PC-3 (cell line): ENCODE data around the gene KIF13A. TPM values are rescaled to one million over a fixed set of nuclear protein-coding genes. Genes with fewer than 3 reads are reported as not detected.
"Not testable (repeated sequence)": the region's sequence is repeated elsewhere in the genome, so short reads cannot be mapped to it uniquely, and the experiment has no call there.

Experiments used
- ATAC-seq: fragments of 200-7000 bp; cut with Tn5 transposase; 2 replicates; pipeline ENCODE4 v1.9.1; 2020; ENCODE audit warnings: mild to moderate bottlenecking, moderate library complexity
- BruUV-seq: library from RNA; stranded (reverse); fragments of 400-500 nt; replicated peaks from 2 replicates; lab custom pipeline; 2021; lab: Mats Ljungman, UMichigan
- CTCF ChIA-PET: fragments of 300-600 bp; sonication (Branson Sonifier 250); formaldehyde crosslinking; loops from one replicate; lab custom pipeline; 2022; ENCODE audit warnings: antibody characterized with exemption; lab: Charles Lee
- POLR2A ChIA-PET: fragments of 300-600 bp; sonication (Branson Sonifier 250); formaldehyde crosslinking; loops from one replicate; lab custom pipeline; 2022; ENCODE audit warnings: antibody characterized with exemption; ENCODE audit not compliant: unreplicated experiment; lab: Charles Lee
- DNase-seq: peaks from one replicate; pipeline ENCODE4 v3.0.0-alpha.2; 2015
- H2AFZ ChIP-seq: fragments of 300-600 bp; sonication (generic); 2 replicates; pipeline ENCODE4 v1.6.0; 2016; ENCODE audit warnings: antibody characterized with exemption, low read length
- H3F3A ChIP-seq: fragments of 300-600 bp; sonication (generic); one replicate; pipeline ENCODE4 v1.6.0; 2017; ENCODE audit warnings: antibody characterized with exemption, low read length, control low read depth, mild to moderate bottlenecking; ENCODE audit not compliant: unreplicated experiment
- H3K27ac ChIP-seq: fragments of 300-600 bp; sonication (generic); 2 replicates; pipeline ENCODE4 v1.5.1; 2016; ENCODE audit warnings: mild to moderate bottlenecking, low read length
- H3K27me3 ChIP-seq: fragments of 300-600 bp; sonication (generic); 2 replicates; pipeline ENCODE4 v1.6.1; 2016; ENCODE audit warnings: low read length, mixed read lengths
- H3K36me3 ChIP-seq: fragments of 300-600 bp; sonication (generic); 2 replicates; pipeline ENCODE4 v1.6.1; 2016; ENCODE audit warnings: low read depth, mixed run types, low read length, mixed read lengths
- H3K4me1 ChIP-seq: fragments of 300-600 bp; sonication (generic); 2 replicates; pipeline ENCODE4 v1.5.1; 2016; ENCODE audit warnings: low read length; ENCODE audit not compliant: insufficient read depth
- H3K4me2 ChIP-seq: fragments of 300-600 bp; sonication (generic); 2 replicates; pipeline ENCODE4 v1.6.0; 2016; ENCODE audit warnings: low read length
- H3K4me3 ChIP-seq: fragments of 300-600 bp; sonication (generic); 2 replicates; pipeline ENCODE4 v1.5.1; 2016; ENCODE audit warnings: mild to moderate bottlenecking, low read length, mixed read lengths
- H3K79me2 ChIP-seq: fragments of 300-600 bp; sonication (generic); 2 replicates; pipeline ENCODE4 v1.6.1; 2017; ENCODE audit warnings: low read length, mixed read lengths
- H3K9ac ChIP-seq: fragments of 300-600 bp; sonication (generic); 2 replicates; pipeline ENCODE4 v1.6.0; 2016; ENCODE audit warnings: mild to moderate bottlenecking, low read length
- H3K9me2 ChIP-seq: fragments of 300-600 bp; sonication (generic); replicated peaks from 2 replicates; pipeline ENCODE4 v1.6.1; 2016; ENCODE audit warnings: mixed run types, low read length, mixed read lengths
- H3K9me3 ChIP-seq: fragments of 300-600 bp; sonication (generic); 2 replicates; pipeline ENCODE4 v1.6.1; 2016; ENCODE audit warnings: low read length, mixed read lengths
- H4K20me1 ChIP-seq: fragments of 300-600 bp; sonication (generic); 2 replicates; pipeline ENCODE4 v1.6.1; 2016; ENCODE audit warnings: low read length, mixed read lengths
- EZH2 ChIP-seq: fragments of 300-600 bp; sonication (generic); IDR thresholded peaks from one replicate; pipeline ENCODE4 v1.6.1; 2017; ENCODE audit warnings: antibody characterized with exemption, mild to moderate bottlenecking, low read length; ENCODE audit not compliant: unreplicated experiment
- EZH2phosphoT487 ChIP-seq: fragments of 300-600 bp; sonication (generic); IDR thresholded peaks from 2 replicates; pipeline ENCODE4 v1.6.1; 2018; ENCODE audit warnings: mild to moderate bottlenecking, antibody characterized with exemption, low read length, borderline replicate concordance
- intact Hi-C: fragments of 100-400 bp; cut with micrococcal nuclease; formaldehyde crosslinking; loops from 2 replicates; pipeline ENCODE4 v1.9.0; 2023
- total RNA-seq: library from RNA; depleted of rRNA; stranded (reverse); fragments of >200 nt; gene quantifications from 2 replicates; pipeline ENCODE4 v1.2.3, GENCODE V29; 2014
- TF ChIP-seq, protein P1 (sequence below): fragments of 300-600 bp; sonication (generic); conservative IDR thresholded peaks from 2 replicates; pipeline ENCODE4 v1.5.1; 2017; ENCODE audit warnings: antibody characterized with exemption, low read depth, mild to moderate bottlenecking, low read length

Gene KIF13A
- total RNA-seq, 1 experiment from 2014 or later: 21.3 TPM

DNA sequence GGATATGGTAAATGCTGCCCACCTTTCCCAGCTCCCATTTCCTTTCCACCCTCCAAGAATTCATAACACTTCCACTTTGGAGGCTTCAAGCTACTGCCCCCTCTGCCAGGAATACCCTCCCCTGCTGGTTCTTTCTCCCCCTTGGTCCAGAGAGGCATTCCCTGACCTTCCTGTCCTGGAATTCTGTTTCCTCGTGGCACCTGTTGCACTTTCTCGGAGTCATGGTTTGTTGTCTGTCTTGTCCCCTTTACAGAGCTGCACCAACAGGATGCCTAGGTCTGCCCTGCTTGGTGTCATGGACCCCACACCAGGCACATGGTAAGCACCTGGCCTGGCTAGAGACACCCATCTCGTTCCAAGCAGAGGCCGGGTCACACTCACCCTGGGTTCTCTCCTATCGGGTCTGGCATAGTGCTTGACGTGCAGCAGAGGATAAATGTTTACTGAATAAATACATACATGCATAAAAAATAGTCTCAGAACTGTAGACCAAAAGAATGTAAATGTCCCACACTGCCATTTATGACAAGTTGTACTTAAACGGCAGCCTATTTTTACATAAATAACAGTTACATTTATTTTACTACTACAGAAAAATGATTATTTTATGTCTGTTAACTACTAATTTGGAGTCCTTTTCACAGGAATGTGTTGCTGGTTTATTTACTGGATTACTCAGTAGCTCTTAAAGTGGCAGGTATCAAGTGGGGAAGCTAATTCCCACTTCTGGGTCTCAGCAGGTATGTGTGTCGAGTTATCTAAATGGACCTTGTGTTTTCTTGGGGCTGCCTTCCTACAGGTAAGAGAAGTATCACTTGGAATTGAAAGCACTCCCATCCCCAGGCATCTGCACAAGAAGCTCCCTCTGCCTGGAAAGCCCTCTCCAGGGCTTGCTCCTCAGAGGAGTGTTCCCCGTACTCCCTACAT, 69.3 kb downstream of the KIF13A start:
- Histone ChIP-seq H3K9me3 (no peaks in the 10 kb centered on the region), H2AFZ (no peak overlapping the region), H3K27ac (no peak overlapping the region), H3K4me1 (no peaks in the 10 kb centered on the region), H3K9me2 (no peaks in the 10 kb centered on the region), H4K20me1 (no peaks in the 10 kb centered on the region), H3K4me2 (no peak overlapping the region), H3K9ac (no peak overlapping the region), H3K79me2 (no peaks in the 10 kb centered on the region), H3K27me3 (no peaks in the 10 kb centered on the region), H3F3A (no peaks in the 10 kb centered on the region), H3K4me3 (no peak overlapping the region), H3K36me3 (no peaks in the 10 kb centered on the region)
- ChIA-PET CTCF (no interaction called here), POLR2A (no interaction called here)
- ATAC-seq (no peak), DNase-seq (no peak)
- intact Hi-C loops: no loop called here
- TF ChIP-seq EZH2 (no peak), EZH2phosphoT487 (no peak)
- TF ChIP-seq, protein P1, sequence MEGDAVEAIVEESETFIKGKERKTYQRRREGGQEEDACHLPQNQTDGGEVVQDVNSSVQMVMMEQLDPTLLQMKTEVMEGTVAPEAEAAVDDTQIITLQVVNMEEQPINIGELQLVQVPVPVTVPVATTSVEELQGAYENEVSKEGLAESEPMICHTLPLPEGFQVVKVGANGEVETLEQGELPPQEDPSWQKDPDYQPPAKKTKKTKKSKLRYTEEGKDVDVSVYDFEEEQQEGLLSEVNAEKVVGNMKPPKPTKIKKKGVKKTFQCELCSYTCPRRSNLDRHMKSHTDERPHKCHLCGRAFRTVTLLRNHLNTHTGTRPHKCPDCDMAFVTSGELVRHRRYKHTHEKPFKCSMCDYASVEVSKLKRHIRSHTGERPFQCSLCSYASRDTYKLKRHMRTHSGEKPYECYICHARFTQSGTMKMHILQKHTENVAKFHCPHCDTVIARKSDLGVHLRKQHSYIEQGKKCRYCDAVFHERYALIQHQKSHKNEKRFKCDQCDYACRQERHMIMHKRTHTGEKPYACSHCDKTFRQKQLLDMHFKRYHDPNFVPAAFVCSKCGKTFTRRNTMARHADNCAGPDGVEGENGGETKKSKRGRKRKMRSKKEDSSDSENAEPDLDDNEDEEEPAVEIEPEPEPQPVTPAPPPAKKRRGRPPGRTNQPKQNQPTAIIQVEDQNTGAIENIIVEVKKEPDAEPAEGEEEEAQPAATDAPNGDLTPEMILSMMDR: no peak
- BruUV-seq: no TSS peak

DNA sequence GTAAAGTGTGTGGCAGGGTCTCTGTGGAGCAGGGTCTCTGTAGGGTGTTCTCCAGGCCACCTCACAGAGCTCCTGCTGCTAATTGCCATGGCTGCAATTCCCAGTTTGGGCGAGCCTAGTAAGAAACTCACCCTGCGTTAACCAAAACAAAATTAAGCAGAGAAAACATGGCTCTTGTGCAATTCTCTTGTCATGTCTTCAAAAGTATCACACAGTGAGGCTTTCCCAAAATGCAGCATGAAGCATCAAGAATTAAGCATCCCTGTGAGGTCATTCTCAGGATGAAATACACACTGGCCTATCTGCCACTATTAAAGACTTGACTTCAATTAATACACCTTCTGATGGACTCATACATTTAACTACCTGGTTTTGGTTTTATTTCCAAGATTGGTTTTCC, 72.8 kb downstream of the KIF13A start:
- H3K36me3 ChIP-seq: no peaks in the 10 kb centered on the region
- H3F3A ChIP-seq: no peaks in the 10 kb centered on the region
- H3K79me2 ChIP-seq: 0 out of 2 replicates have a peak, but pooled peaks cover 3% of the 10 kb centered on the region
- H3K4me3 ChIP-seq: no peak overlapping the region
- intact Hi-C loops: no loop called here
- ChIA-PET CTCF (no interaction called here), POLR2A (no interaction called here)
- no peak overlapping the region for H3K4me2 ChIP-seq
- ATAC-seq: no peak
- H3K27me3 ChIP-seq: no peaks in the 10 kb centered on the region
- no peak for DNase-seq
- no peaks in the 10 kb centered on the region for H3K4me1 ChIP-seq
- no TSS peak for BruUV-seq
- no peak overlapping the region for H3K27ac ChIP-seq
- TF ChIP-seq EZH2phosphoT487: no peak
- TF ChIP-seq, protein P1: no peak
- no peak for TF ChIP-seq EZH2
- no peaks in the 10 kb centered on the region for H3K9me3 ChIP-seq
- no peak overlapping the region for H2AFZ ChIP-seq
- no peaks in the 10 kb centered on the region for H4K20me1 ChIP-seq
- no peak overlapping the region for H3K9ac ChIP-seq
- no peaks in the 10 kb centered on the region for H3K9me2 ChIP-seq

DNA sequence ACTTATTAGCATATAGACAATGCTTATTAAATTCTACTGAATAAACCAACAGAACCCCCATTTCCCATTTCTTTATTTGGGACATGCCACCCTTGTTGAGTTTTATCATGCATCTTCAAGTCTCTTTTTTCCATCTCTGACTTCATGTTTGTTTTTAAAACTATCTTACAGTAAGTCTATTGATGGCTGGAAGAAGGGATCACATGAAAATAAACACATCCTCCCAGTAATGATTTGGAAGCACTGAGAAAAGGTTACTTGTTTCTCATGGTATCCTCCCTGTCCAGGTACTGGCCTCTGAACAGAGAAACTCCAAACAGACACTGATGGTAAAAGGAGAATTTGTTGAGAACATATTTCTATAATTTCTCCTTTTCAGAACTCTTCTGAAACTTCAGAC, 74.9 kb downstream of the KIF13A start:
- ATAC-seq (no peak), DNase-seq (no peak)
- TF ChIP-seq EZH2phosphoT487 (no peak), EZH2 (no peak)
- TF ChIP-seq, protein P1: no peak
- Histone ChIP-seq H3K4me3 (no peak overlapping the region), H3K27me3 (no peaks in the 10 kb centered on the region), H3K79me2 (0 out of 2 replicates have a peak, but pooled peaks cover 3% of the 10 kb centered on the region), H3K9ac (no peak overlapping the region), H4K20me1 (no peaks in the 10 kb centered on the region), H3K36me3 (no peaks in the 10 kb centered on the region), H2AFZ (no peak overlapping the region), H3K4me1 (peaks cover 11% of the 10 kb centered on the region), H3K4me2 (no peak overlapping the region), H3K27ac (no peak overlapping the region), H3F3A (no peaks in the 10 kb centered on the region), H3K9me3 (no peaks in the 10 kb centered on the region), H3K9me2 (no peaks in the 10 kb centered on the region)
- BruUV-seq: no TSS peak
- ChIA-PET CTCF (no interaction called here), POLR2A (no interaction called here)
- intact Hi-C loops: no loop called here

DNA sequence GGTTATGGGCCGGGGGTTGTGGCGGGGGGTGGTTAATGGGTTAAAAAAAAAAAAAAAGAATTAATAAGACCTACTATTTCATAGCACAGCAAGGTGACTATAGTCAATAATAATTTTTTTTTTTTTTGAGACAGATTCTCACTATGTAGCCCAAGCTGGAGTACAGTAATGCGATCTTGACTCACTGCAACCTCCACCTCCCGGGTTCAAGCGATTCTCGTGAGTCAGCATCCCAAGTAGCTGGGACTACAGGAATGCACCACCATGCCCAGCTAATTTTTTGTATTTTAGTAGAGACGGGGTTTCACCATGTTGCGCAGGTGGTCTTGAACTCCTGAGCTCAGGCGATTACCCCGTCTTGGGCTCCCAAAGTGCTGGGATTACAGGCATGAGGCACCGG, 75.8 kb downstream of the KIF13A start:
- DNase-seq, H3K9me2 ChIP-seq, H3K9me3 ChIP-seq, H3F3A ChIP-seq, BruUV-seq, H3K4me2 ChIP-seq, CTCF ChIA-PET, H3K27me3 ChIP-seq, intact Hi-C loops, H3K9ac ChIP-seq, H3K36me3 ChIP-seq, H3K4me3 ChIP-seq, H3K27ac ChIP-seq, H4K20me1 ChIP-seq, H2AFZ ChIP-seq, H3K79me2 ChIP-seq, ATAC-seq: not testable (repeated sequence)
- peaks cover 20% of the 10 kb centered on the region for H3K4me1 ChIP-seq
- POLR2A ChIA-PET: interaction anchor here (0.6 kb wide), 1 partner anchor 132 kb away, joined by 4 read pairs; no protein-coding TSS in a partner anchor
